DOHH2 (cell line): ENCODE measurements around the gene SMPD3.

Source experiments
- CTCF ChIP-seq: fragments of 200-600 bp; sonication (generic); IDR thresholded peaks from one replicate; pipeline ENCODE4 v1.5.1; 2014; ENCODE audit warnings: antibody characterized with exemption, mild to moderate bottlenecking, low read depth, low read length; ENCODE audit not compliant: poor library complexity, severe bottlenecking
- EZH2phosphoT487 ChIP-seq: fragments of 200-600 bp; sonication (generic); IDR thresholded peaks from 2 replicates; pipeline ENCODE4 v1.6.1; 2017; ENCODE audit warnings: borderline replicate concordance, mild to moderate bottlenecking, antibody characterized with exemption, low read length, moderate library complexity, mixed read lengths

GRCh38 chr16:68433316-68433715, 15.0 kb downstream of the SMPD3 start:
- TF ChIP-seq CTCF, result no peak
- no peak for TF ChIP-seq EZH2phosphoT487
